Endothelial cell of hepatic sinusoid (primary cell): ENCODE data around the gene ZNF764.
"Not testable (repeated sequence)": the region's sequence is repeated elsewhere in the genome, so short reads cannot be mapped to it uniquely, and the experiment has no call there.

Source experiments
- in situ Hi-C: cut with HindIII; loops from 2 replicates; pipeline ENCODE4 v1.10.0; 2017; ENCODE audit warnings: low sequenced_read_pairs

Gene ZNF764

DNA sequence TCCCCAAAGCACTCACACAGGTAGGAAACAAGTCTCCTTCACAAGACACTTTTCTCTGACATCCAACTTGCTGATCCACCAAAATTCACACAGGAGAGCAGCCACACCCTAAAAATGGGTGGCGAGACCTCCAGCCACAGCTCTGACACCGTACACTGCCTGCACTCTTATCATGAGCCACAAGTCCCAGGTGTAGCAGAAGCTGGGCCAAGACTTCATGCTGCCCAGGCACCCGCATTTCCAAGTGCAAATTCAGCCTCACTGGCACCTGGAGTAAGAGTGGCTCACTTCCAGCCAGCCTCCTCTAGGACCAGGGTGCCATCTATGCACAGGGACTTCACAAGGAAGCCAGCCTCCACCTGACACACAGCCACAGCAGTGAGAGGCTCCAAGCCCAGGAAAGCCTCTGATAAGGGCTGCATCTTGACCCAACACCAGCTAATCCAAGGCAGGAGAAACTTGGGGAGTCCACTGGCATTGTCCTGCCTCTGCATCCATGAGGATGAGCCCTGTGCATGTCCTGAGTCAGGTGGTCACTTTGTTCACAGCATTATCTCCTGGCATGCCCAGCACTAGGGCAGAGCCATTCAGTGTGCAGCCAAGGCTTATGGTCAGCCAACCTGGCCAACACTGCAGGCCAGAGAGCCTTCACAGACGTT is 29.2 kb downstream of the ZNF764 start:
- in situ Hi-C loops, result no loop called here

DNA sequence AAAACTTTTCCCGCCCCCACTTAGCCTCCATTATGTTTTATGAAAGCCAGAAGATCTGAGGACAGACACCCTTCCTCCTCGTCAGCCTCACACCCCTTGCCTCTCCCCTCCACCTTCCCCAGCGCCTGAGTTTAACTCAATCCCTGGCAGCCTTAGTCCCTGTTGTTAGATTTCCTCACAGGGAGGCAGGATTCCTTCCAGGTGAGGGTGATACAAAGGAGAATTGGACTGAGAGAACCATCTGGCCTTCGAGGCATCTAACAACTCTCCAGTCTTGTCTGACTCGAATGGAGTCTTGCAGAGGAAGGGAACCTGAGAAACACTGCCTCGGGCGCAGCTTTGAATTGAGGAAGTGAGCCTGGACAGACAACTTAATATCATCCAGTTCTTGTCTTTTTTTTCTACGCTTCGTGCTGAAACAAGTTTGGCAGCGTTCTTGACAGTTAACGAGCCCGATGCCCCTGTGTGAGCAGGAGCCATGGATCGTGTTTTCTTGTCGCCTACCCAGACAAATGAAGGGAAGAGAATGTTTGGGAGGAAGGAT is 30.5 kb downstream of the ZNF764 start:
- in situ Hi-C loops, result no loop called here

DNA sequence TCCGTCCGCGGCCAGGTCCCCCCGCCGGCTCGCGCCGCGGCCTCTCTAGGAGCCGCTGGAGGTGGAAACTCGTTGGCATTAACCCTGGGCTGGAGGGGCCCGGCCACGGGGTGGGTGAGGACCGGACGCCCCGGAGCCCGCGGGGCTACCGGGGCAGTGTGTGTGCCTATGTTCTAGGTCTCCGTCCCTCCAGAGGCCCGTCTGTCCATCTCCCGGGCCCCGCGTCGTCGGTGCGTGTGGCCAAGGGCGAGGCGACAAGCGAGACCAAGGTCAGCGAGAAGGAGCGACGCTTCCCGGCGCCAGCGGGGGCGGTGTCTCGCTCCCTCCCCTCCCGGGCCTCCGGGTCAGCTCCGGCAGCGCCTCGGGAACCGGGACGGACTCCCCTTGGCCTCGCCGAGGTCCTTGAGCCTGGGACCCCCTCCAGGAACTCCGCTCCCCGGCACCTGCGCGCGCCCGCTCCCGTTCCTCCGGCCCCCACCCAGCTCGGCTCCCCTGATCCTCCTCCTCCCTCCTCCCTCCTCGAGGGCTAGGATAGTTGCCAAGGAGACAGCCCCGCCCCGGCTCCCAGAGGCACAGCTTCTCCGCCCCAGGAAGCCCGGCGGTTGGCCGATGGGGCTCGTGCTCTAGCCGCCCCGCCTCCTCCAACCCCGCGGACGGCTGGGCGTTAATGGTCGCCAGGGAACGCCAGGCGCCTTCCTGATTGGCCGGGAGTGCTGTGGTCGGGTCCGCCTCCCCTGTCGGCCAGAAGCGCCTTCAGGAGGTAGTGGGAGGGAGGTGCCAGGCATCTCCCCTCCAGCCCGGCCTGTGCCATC is 31.1 kb downstream of the ZNF764 start:
- in situ Hi-C loops, result no loop called here

DNA sequence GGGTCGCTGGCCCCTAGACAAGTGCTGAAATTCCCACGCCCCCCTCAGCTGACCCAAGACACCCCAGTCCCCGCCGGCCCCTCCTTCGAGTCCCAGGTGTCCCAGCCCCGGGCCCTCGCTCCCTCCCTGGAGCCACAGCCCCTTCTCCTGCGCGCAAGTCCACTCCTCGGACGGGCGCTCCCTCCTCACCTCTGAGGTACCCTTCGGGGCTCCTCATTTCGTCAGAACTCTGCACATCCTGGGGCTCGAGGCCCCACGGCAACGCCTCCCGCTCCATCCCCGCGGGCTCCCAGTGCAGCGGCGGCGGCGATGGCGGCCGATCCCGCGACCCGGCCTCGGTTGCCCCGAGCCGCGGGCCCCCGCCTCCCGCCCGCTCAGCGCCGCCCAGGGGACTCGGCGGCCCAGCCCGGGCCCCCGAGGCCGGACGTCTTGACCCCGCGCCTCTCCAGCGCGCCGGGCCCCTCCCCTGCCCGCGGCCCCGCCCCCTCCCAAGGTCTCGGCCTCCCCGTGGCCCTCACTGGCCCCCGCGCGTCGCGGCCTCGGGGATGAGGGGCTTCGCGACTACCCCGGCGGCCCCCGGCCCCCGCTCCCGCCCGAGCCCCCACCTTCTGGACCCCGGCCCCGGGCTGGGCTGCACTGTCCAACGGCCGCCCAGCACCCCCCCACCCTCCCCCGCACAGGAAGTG is 31.9 kb downstream of the ZNF764 start, which contains the start of gene ZNF768:
Gene ZNF768, minus strand, starts transcription at position 430 of the 686 bp plus-strand sequence. Its CDS starts 153 bp downstream, at position 277.
- in situ Hi-C loops, result no loop called here

DNA sequence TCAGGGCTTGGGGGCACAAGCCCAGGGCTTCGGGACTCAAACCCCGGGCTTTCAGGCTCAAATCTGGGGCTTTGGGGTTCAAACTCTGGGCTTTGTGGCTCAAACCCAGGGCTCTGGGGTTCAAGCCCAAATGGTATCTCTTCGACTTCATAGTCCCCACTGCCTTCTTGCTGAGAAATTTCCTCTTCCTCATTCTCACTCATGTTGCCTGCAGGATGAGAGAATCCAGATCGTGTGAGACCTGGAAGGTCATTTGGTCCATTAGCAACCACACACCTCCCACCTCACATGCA is 32.4 kb downstream of the ZNF764 start:
- in situ Hi-C loops, result no loop called here

DNA sequence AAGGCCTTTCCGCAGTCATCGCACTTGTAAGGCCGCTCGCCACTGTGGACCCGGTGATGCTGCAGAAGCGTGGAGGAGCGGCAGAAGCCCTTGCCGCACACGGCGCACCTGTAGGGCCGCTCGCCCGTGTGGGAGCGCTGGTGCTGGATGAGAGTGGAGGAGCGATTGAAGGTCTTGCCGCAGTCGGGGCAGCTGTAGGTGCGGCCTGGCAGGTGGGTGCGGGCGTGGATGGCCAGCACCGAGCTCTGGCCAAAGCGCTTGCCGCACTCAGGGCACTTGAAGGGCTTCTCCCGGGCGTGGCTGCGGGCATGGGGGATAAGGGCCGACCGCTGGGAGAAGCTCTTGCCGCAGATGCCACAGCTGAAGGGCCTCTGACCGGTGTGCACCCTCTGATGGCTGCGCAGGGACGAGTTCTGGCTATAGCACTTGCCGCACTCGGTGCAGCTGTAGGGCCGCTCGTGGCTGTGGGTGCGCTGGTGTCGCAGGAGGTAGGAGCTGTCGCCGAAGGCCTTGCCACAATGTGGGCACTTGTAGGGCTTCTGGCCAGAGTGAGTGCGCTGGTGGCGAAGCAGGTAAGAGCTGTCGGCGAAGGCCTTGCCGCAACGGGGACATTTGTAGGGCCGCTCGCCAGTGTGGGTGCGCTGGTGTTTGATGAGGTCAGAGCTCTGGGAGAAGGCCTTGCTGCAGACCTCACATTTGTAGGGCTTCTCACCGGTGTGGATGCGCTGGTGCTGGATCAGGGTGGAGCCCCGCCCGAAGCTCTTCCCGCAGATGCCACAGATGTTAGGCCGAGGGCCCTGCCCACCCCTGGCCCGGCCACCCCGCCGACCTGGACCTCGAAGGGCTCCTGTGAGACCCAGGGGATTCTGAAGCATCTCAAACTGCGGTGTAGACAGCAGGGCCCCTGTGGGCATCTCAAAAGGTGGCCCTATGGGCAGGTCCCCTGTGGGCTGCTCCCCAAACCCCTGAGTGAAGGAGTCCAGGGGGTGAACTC is 33.3 kb downstream of the ZNF764 start:
- in situ Hi-C loops, result no loop called here

DNA sequence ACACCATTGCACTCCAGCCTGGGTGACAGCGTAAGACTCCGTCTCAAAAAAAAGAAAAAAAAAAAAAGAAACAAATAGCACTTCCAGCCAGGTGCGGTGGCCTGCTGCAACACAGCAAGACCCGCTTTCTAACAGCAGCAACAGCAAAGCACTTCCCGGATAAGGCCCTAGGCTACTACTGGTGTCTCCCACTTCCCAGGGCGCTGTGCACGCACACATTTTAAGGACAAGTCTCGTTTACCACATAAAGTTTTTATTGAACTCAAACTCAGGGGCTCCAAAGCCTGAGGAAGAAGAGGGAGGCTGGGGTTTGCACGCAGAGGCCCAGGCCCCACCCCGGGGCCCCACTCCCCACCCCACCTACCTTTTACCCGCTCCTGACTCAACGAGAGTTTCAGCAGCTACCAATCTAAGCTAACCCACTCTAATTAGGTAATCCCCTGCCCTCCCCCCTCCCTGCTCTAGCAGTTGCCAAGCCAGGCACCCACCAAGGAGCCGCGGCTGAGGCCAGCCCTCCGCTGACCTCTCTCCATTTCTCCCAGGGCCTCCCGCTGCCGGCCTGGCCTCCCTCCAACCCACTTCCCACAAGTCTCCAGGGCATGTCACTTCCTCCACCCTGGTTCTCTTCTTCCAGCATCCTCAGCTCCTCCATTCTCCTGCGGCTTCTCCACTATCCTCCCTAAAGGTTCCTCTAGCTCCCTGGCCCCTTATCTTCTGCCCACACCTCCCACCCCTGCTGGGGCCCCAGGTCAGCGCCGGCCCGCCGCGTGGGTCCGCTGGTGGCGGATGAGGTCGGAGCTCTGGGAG is 34.2 kb downstream of the ZNF764 start:
- in situ Hi-C loops, result no loop called here

DNA sequence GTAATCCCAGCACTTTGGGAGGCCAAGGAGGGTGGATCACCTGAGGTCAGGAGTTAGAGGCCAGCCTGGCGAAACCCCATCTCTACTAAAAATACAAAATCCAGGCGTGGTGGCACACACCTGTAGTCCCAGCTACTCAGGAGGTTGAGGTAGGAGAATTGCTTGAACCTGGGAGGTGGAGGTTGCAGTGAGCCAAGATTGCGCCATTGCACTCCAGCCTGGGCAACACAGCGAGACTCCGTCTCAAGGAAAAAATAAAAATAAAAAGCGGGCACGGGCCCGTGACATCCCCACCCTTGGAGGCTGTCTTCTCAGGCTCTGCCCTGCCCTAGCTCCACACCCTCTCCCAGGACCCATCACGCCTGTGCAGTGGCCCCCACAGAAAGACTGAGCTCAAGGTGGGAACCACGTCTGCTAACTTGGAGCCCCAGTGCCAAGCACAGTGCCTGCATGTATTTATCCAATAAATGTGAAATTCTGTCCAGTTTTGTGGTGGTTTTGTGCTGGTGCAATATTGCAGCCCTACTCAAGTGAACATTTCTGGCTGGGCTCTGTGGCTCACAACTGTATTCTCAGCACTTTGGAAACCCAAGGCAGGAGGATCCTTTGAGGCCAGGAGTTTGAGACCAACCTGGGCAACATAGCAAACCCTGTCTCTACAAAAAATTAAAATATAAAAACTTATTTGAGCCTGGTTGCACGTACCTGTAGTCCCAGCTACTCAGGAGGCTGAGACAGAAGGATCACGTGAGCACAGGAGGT is 35.3 kb downstream of the ZNF764 start:
- in situ Hi-C loops, result not testable (repeated sequence)

DNA sequence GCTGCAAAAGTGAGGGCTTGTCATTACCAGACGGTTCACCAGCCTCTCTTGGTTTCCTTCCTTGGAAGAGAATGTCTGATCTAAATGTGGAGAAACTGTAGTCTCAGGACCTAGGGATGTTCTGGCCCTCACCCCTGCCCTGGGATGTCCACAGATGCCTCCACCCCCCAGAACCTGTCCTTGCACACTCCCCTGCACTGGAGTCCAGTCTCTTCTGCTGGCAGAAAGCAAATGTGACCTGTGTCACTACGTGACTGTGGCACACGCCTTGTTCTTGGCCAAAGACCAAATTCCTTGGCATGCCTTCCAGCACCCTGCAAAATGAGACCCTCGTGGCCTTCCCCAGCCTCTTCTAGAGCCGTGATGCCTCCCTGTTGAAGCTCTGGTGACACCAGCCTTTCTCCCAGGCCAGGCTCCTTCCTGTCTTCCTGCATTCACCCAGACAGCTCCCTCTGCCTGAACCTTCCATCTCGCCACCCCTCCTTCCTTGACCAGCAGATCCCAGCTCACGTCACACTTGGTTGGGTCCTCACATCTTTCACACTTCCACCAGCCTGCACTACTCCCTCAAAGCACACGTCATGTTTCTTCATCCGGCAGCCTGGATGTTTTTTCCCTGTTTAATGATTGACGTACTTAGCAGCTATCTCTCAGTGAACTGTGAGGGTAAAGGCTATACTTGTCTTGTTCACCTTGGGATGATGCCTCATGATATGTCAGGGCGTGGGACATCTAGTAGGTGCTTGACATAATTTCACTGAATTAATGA is 36.1 kb downstream of the ZNF764 start:
- in situ Hi-C loops, result no loop called here

DNA sequence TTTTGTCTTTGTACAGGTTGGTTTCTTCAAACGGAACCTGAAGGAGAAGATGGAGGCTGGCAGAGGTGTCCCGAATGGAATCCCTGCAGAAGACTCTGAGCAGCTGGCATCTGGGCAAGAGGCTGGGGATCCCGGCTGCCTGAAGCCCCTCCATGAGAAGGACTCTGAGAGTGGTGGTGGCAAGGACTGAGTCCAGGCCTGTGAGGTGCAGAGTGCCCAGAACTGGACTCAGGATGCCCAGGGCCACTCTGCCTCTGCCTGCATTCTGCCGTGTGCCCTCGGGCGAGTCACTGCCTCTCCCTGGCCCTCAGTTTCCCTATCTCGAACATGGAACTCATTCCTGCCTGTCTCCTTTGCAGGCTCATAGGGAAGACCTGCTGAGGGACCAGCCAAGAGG is 36.7 kb downstream of the ZNF764 start:
- in situ Hi-C loops, result no loop called here

DNA sequence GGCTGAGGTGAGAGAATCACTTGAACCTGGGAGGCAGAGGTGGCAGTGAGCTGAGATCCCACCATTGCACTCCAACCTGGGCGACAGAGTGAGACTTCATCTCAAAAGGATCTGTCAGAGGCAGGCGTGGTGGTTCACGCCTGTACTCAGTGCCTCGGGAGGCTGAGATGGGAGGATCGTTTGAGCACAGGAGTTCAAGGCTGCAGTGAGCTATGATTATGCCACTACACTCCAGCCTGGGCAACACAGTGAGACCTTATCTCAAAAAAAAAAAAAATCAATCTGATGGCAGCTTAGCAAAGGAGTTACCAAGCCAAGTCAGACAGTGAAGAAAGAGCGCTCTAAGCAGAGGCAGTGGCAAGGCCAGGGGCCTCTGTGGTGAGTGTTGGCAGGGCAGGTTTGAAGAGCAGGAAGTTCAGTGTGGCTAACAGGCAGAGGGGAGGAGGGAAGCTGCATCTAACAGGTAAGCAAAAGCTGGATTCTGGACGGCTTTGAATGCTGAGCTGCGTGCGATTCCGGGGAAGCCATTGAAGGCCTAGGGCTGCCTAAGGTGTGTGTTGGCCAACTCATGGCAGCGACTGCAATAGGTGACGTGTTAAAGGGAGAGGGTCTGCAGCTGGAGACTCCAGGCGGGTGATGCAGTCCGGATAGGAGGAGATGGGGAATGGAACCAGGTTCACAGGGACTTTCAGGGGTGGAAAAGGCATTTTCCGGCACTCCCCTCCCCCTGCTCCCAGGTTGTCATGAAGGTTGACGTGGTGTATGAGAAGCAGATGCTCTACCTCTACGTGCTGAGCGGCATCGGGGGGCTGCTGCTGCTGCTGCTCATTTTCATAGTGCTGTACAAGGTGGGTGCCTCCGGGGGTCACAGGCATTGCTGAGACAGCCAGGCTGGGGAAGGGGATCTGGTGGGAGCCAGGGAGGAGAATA is 38.8 kb downstream of the ZNF764 start:
- in situ Hi-C loops, result loop anchor here (5.0 to 10.0 kb wide), 3 partner anchors 78 to 135 kb away; partner anchors contain the start of genes FBRS and PRR14

DNA sequence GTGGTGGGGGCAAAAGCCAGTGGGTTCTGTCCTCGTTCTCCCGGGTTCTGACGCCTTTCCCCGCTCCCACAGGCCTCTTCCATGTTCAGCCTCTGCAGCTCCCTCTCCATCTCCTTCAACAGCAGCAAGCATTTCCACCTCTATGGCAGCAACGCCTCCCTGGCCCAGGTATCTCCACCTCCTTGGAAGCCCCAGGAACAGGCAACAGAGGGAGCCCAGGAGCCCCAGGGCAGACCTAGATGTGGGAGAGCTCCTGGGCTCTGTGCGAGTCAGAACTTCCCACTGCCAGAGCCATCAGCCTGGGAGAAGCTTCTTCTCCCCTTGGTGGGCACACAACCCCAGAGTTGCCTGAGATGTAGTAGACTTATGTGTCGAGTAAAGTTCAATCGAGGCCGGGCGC is 39.6 kb downstream of the ZNF764 start:
- in situ Hi-C loops, result loop anchor here (5.0 to 10.0 kb wide), 3 partner anchors 79 to 136 kb away; partner anchors contain the start of genes FBRS and PRR14

DNA sequence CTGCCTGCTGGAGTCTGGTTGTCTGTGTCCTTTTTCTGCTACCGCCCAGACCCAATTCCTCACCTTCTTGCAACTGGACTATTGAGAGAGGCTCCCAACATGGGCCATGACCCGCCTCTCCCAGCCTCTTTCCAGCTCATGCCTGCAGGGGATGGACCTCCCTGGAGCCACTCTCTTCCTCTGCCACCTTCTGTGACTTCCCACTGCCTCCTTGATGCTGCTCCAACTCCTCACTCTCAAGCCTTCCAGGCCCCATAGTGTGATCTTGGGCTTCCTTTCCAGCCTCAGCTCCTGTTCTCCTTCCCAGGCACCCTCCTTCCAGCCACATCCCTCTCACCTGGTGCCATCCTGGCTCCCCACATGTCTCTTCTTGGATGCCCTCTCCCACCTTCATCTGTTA is 42.9 kb downstream of the ZNF764 start:
- in situ Hi-C loops, result loop anchor here (5.0 to 10.0 kb wide), 3 partner anchors 82 to 140 kb away; partner anchors contain the start of genes FBRS and PRR14

DNA sequence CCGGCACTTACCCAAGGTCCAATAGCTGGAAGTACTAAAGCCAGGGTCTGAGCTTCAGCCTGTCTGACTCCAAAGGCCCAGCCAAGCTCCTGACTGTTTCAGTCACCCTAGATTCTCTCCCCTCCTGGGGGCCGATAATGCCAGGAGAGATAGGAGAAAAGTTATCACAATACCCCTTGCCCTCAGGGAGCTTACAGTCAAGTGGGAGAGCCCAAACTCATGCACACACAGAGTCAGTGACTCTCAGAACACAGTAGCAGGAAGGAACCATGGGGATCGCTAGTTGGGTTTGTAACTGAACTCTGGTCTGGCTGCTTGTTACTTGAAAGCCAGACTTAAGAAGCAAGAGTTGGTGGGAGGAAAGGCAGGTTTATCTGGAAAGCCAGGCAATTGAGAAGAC is 46.7 kb downstream of the ZNF764 start:
- in situ Hi-C loops, result loop anchor here (10.0 kb wide), 2 partner anchors 87 to 143 kb away; partner anchors contain the start of genes FBRS and PRR14

DNA sequence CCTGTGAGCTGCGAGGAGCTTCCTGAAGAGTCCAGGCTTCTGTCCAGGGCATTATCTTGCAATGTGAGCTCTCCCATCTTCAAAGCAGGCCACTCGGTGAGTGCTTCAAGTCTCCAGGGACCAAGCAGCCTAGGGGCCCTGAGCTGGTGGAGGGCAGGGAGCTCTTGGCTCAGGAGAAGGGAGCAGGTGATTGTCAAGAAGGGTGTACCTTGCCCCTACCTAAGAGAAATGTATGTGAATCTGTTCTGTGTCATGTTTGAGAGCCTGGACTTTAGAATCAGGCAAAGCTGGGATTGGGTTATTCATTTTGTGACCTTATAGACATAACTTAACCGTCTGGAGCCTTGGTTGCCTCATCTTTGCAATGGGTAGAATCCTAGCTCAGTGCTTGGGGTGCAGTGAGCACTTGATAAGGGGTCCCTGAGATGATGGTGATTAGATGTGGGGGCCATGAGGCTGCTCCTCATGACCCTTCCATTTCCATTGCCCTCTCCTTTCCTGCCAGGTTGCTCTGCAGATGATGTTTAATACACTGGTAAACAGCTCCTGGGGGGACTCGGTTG is 47.7 kb downstream of the ZNF764 start:
- in situ Hi-C loops, result loop anchor here (10.0 kb wide), 2 partner anchors 86 to 144 kb away; partner anchors contain the start of genes FBRS and PRR14

DNA sequence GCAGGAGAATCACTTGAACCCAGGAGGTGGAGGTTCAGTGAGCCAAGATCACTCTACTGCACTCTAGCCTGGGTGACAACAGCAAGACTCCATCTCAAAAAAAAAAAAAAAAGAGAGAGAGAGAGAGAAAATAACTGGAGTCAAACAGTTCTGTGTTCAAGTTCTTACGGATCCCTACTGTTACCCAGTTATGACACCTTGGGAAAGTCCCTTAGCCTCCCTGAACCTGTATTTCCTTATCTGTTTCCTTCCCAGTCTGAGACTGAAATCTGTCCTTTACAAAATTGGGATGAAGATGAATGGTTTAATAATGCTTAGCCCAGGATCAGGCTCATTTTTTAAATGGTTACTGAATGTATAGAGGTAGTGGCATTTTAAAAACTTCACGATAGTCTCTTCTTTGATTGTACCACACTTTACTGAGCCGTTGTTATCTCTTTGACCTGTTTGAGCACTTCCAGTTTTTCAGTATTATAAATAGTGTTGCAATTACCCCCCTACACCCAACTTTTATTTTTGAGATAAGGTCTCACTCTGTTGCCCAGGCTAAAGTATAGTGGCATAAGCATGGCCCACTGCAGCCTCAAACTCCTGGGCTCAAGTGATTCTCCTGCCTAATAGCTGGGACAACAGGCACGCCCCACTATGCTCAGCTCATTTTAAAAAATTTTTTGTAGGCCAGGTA is 49.0 kb downstream of the ZNF764 start:
- in situ Hi-C loops, result no loop called here
